ENCODE results near the gene OR4D6. TPM values are rescaled to one million over a fixed set of nuclear protein-coding genes. Genes with fewer than 3 reads are reported as not detected.

The OR4D6 gene
- polyA plus RNA-seq, 2 of the 4 experiments (the other 2 are of a cell fraction) = not detected

DNA sequence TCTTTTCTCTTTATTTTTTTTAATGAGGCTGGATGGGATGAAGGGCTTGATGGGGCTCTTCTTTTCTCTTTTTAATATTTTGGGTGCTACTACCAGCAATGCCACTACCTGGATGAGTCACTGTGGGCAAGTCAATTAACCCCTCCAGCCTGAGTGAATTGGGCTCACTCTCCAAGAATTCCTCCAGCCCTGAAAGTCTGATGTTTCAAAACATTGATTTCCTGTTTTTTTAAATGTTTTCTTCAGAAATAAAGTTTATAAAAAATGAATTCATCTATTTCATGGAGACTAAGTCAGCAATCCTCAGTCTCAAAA is 29.7 kb upstream of the OR4D6 start:
- no peak overlapping the region for H3K4me2 ChIP-seq
- DNase-seq (ENCODE audit: low read depth in 1 of 2, low spot score in 1 of 2) (no peak), FAIRE-seq (no peak), ATAC-seq (no peak)
- no peak overlapping the region for H3K27ac ChIP-seq
- no peaks in the 10 kb centered on the region for H3K9me3 ChIP-seq
- H3K4me1 ChIP-seq = no peaks in the 10 kb centered on the region
- POLR2A ChIA-PET = no interaction called here
- TF ChIP-seq POLR2A (IDR thresholded peaks at IDR 0.05; ENCODE audit: low read length) (no peak), KDM5A (IDR thresholded peaks at IDR 0.05) (no peak)
- TF ChIP-seq, protein P1, sequence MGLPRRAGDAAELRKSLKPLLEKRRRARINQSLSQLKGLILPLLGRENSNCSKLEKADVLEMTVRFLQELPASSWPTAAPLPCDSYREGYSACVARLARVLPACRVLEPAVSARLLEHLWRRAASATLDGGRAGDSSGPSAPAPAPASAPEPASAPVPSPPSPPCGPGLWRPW (IDR thresholded peaks at IDR 0.05) = no peak
- H3K4me3 ChIP-seq = no peak overlapping the region
- CTCF ChIA-PET = no interaction called here

DNA sequence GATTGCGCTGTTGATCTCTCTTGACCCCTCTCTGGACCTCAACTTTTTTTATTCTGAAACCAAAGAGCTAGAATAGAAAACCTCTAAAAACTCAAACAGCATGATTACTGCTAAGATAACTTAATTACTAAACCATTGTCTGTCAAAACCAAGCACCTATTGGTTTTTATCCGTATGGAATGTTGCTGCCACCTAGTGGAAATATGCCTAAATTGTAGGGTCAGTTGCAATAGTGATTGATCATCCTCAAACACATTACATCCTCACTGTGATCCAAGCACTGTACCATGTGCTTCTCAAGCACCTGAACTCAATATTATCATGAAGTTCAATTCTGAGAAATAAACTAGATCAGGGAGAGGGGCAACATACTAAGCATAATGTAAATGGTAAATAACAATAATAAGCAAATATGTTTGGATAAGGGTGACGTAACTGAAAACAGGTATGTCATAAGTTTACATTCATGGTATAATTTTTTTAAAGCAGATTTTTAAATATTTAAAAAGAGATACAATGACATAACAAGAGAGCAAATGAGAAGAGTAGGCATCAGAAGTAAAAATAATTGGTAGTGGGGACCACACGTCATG is 26.7 kb upstream of the OR4D6 start:
- FAIRE-seq = peak; percentile 87
- CTCF ChIA-PET = interaction anchor here (0.6 to 2.8 kb wide), 10 partner anchors 10 to 353 kb away, joined by 3 to 21 read pairs (median 4); partner anchors contain the start of genes DTX4, FAM111A and MPEG1
- Histone ChIP-seq H3K4me3 (no peak overlapping the region), H3K4me2 (no peak overlapping the region), H3K9me3 (no peaks in the 10 kb centered on the region), H3K4me1 (no peaks in the 10 kb centered on the region), H3K27ac (no peak overlapping the region)
- TF ChIP-seq RCOR1 (IDR thresholded peaks at IDR 0.05; ENCODE audit: low read depth, low read length) (no peak), RAD21 (conservative IDR thresholded peaks at IDR 0.05 in 1 of 2, IDR thresholded peaks at IDR 0.05 in 1 of 2) (peak; percentile 70), SMC3 (IDR thresholded peaks at IDR 0.05) (peak; percentile 41)
- TF ChIP-seq, protein P2, sequence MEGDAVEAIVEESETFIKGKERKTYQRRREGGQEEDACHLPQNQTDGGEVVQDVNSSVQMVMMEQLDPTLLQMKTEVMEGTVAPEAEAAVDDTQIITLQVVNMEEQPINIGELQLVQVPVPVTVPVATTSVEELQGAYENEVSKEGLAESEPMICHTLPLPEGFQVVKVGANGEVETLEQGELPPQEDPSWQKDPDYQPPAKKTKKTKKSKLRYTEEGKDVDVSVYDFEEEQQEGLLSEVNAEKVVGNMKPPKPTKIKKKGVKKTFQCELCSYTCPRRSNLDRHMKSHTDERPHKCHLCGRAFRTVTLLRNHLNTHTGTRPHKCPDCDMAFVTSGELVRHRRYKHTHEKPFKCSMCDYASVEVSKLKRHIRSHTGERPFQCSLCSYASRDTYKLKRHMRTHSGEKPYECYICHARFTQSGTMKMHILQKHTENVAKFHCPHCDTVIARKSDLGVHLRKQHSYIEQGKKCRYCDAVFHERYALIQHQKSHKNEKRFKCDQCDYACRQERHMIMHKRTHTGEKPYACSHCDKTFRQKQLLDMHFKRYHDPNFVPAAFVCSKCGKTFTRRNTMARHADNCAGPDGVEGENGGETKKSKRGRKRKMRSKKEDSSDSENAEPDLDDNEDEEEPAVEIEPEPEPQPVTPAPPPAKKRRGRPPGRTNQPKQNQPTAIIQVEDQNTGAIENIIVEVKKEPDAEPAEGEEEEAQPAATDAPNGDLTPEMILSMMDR (IDR thresholded peaks at IDR 0.05) = peak; percentile 86
- TF ChIP-seq, protein P3, sequence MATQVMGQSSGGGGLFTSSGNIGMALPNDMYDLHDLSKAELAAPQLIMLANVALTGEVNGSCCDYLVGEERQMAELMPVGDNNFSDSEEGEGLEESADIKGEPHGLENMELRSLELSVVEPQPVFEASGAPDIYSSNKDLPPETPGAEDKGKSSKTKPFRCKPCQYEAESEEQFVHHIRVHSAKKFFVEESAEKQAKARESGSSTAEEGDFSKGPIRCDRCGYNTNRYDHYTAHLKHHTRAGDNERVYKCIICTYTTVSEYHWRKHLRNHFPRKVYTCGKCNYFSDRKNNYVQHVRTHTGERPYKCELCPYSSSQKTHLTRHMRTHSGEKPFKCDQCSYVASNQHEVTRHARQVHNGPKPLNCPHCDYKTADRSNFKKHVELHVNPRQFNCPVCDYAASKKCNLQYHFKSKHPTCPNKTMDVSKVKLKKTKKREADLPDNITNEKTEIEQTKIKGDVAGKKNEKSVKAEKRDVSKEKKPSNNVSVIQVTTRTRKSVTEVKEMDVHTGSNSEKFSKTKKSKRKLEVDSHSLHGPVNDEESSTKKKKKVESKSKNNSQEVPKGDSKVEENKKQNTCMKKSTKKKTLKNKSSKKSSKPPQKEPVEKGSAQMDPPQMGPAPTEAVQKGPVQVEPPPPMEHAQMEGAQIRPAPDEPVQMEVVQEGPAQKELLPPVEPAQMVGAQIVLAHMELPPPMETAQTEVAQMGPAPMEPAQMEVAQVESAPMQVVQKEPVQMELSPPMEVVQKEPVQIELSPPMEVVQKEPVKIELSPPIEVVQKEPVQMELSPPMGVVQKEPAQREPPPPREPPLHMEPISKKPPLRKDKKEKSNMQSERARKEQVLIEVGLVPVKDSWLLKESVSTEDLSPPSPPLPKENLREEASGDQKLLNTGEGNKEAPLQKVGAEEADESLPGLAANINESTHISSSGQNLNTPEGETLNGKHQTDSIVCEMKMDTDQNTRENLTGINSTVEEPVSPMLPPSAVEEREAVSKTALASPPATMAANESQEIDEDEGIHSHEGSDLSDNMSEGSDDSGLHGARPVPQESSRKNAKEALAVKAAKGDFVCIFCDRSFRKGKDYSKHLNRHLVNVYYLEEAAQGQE (IDR thresholded peaks at IDR 0.05) = no peak
- 58% methylated on average over 4 of the region's 4 CpGs for WGBS (ENCODE audit: missing lambda C conversion rate)
- POLR2A ChIA-PET = no interaction called here
- DNase-seq (ENCODE audit: low read depth in 1 of 2, low spot score in 1 of 2) = peak; percentile 29 to 50
- ATAC-seq = peak in 1 of 2 experiments; percentile 81; a peak in 4 of 6 replicates

DNA sequence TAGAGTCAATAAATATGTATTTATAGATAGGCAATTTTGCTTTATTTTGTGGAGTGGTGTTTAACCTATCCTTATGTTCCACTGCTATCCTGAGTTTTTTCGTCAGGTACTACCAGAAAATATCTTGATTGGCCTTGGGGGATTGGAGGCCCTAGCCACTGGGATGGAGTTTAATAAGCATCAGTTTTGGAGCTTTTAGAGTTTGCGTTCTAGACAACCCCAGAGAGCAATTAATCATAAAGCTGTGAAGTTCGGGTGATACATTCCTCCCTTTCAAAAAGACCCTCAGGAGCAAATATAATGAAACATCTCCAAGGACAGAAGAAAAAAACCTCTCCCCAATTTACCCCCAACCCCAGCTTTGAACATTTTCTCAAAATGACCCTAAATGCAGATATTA is 20.6 kb upstream of the OR4D6 start, which contains the start of gene OR5A1:
TSS of gene OR5A1 (plus strand) at position 301 of the 400 bp plus-strand sequence. CDS start 6,700 bp downstream, outside the sequence.
- 34% methylated on average over 3 of the region's 3 CpGs for WGBS (ENCODE audit: missing lambda C conversion rate)
- TF ChIP-seq ZSCAN20 (CRISPR knock-in tag; IDR thresholded peaks at IDR 0.05) (no peak), SREBF2 (IDR thresholded peaks at IDR 0.05) (no peak), ZFP36 (IDR thresholded peaks at IDR 0.05; ENCODE audit: borderline replicate concordance, partially characterized antibody) (no peak), CHD4 (IDR thresholded peaks at IDR 0.05; ENCODE audit: borderline replicate concordance) (no peak), SMC3 (IDR thresholded peaks at IDR 0.05) (no peak), GATA3 (IDR thresholded peaks at IDR 0.05; ENCODE audit: borderline replicate concordance) (no peak), KDM5A (IDR thresholded peaks at IDR 0.05) (no peak), CHD2 (IDR thresholded peaks at IDR 0.05; ENCODE audit: low read length, partially characterized antibody) (no peak), NPAS2 (CRISPR knock-in tag; IDR thresholded peaks at IDR 0.05; ENCODE audit: borderline replicate concordance) (no peak), TP53 (CRISPR knock-in tag; IDR thresholded peaks at IDR 0.05) (no peak), POLR2A (IDR thresholded peaks at IDR 0.05; ENCODE audit: low read length) (no peak)
- TF ChIP-seq, protein P4, sequence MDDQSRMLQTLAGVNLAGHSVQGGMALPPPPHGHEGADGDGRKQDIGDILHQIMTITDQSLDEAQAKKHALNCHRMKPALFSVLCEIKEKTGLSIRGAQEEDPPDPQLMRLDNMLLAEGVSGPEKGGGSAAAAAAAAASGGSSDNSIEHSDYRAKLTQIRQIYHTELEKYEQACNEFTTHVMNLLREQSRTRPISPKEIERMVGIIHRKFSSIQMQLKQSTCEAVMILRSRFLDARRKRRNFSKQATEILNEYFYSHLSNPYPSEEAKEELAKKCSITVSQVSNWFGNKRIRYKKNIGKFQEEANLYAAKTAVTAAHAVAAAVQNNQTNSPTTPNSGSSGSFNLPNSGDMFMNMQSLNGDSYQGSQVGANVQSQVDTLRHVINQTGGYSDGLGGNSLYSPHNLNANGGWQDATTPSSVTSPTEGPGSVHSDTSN (IDR thresholded peaks at IDR 0.05) = no peak
- TF ChIP-seq, protein P5, sequence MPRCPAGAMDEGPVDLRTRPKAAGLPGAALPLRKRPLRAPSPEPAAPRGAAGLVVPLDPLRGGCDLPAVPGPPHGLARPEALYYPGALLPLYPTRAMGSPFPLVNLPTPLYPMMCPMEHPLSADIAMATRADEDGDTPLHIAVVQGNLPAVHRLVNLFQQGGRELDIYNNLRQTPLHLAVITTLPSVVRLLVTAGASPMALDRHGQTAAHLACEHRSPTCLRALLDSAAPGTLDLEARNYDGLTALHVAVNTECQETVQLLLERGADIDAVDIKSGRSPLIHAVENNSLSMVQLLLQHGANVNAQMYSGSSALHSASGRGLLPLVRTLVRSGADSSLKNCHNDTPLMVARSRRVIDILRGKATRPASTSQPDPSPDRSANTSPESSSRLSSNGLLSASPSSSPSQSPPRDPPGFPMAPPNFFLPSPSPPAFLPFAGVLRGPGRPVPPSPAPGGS (IDR thresholded peaks at IDR 0.05) = no peak
- TF ChIP-seq, protein P6, sequence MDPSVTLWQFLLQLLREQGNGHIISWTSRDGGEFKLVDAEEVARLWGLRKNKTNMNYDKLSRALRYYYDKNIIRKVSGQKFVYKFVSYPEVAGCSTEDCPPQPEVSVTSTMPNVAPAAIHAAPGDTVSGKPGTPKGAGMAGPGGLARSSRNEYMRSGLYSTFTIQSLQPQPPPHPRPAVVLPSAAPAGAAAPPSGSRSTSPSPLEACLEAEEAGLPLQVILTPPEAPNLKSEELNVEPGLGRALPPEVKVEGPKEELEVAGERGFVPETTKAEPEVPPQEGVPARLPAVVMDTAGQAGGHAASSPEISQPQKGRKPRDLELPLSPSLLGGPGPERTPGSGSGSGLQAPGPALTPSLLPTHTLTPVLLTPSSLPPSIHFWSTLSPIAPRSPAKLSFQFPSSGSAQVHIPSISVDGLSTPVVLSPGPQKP (IDR thresholded peaks at IDR 0.05; ENCODE audit: low read depth, low read length) = no peak
- Histone ChIP-seq H3K4me3 (no peak within 1 kb of the TSS), H3K4me2 (no peak within 1 kb of the TSS), H3K27ac (no peak within 1 kb of the TSS), H3K9me3 (no peaks in the 10 kb centered on the region), H3K4me1 (no peaks in the 10 kb centered on the region)
- no peak for DNase-seq (ENCODE audit: low read depth in 1 of 2, low spot score in 1 of 2)
- ChIA-PET CTCF (no interaction called here), POLR2A (no interaction called here)
- ATAC-seq = no peak
- no peak for FAIRE-seq

Measured in A549 (cell line).